IMR-90 (cell line): ENCODE measurements around the gene CSNK1D. TPM values are rescaled to one million over a fixed set of nuclear protein-coding genes. Genes with fewer than 3 reads are reported as not detected.

ENCODE experiments used
- ATAC-seq: fragments of 200-7000 bp; cut with Tn5 transposase; 2 replicates; pipeline ENCODE4 v1.9.1; 2020; ENCODE audit warnings: low read depth, mild to moderate bottlenecking, moderate library complexity
- BruUV-seq: library from RNA; stranded (reverse); fragments of 400-500 nt; replicated peaks from 2 replicates; lab custom pipeline; 2021; lab: Mats Ljungman, UMichigan
- CTCF ChIA-PET: fragments of 300-600 bp; formaldehyde crosslinking; extraction: SDS; loops from one replicate; lab custom pipeline; 2021; ENCODE audit warnings: antibody characterized with exemption; lab: Yijun Ruan, JAX
- POLR2A ChIA-PET: fragments of 300-600 bp; sonication (Branson Sonifier 250); formaldehyde crosslinking; loops from one replicate; lab custom pipeline; 2022; ENCODE audit warnings: antibody characterized with exemption; ENCODE audit not compliant: unreplicated experiment; lab: Charles Lee
- DNase-seq: peaks from one replicate; pipeline ENCODE4 v3.0.0; 2013
- H2AFZ ChIP-seq: replicated peaks from 2 replicates; pipeline ENCODE3; 2013; ENCODE audit warnings: low read length, mild to moderate bottlenecking; ENCODE audit not compliant: poor library complexity
- H2AK5ac ChIP-seq: 2 replicates; pipeline ENCODE4 v1.6.1; 2013; ENCODE audit warnings: low read depth, low read length, inconsistent platforms
- H2AK9ac ChIP-seq: replicated peaks from 2 replicates; pipeline ENCODE3; 2013; ENCODE audit warnings: mild to moderate bottlenecking, low read depth, low read length, moderate library complexity; ENCODE audit not compliant: poor library complexity
- H2BK120ac ChIP-seq: 2 replicates; pipeline ENCODE4 v1.6.1; 2013; ENCODE audit warnings: low read depth, low read length, inconsistent platforms
- H2BK15ac ChIP-seq: 3 replicates; pipeline ENCODE4 v1.6.1; 2013; ENCODE audit warnings: low read depth, low read length, inconsistent platforms
- H2BK20ac ChIP-seq: 2 replicates; pipeline ENCODE4 v1.6.1; 2013; ENCODE audit warnings: low read depth, mild to moderate bottlenecking, inconsistent platforms, low read length, moderate library complexity
- H2BK5ac ChIP-seq: 2 replicates; pipeline ENCODE4 v1.6.1; 2013; ENCODE audit warnings: mild to moderate bottlenecking, low read depth, low read length, inconsistent platforms; ENCODE audit not compliant: poor library complexity, severe bottlenecking
- H3K14ac ChIP-seq: replicated peaks from 2 replicates; pipeline ENCODE4 v1.6.1; 2013; ENCODE audit warnings: low read depth, low read length, inconsistent platforms
- H3K18ac ChIP-seq: 2 replicates; pipeline ENCODE4 v1.6.1; 2013; ENCODE audit warnings: low read depth, low read length, control low read depth
- H3K23ac ChIP-seq: 2 replicates; pipeline ENCODE4 v1.6.1; 2013; ENCODE audit warnings: low read depth, low read length, inconsistent platforms
- H3K27ac ChIP-seq: 2 replicates; pipeline ENCODE4 v1.5.1; 2013; ENCODE audit warnings: mild to moderate bottlenecking, control low read depth, low read length; ENCODE audit not compliant: insufficient read depth
- H3K27me3 ChIP-seq: 2 replicates; pipeline ENCODE4 v1.6.1; 2013; ENCODE audit warnings: low read length; ENCODE audit not compliant: control insufficient read depth, insufficient read depth
- H3K36me3 ChIP-seq: 2 replicates; pipeline ENCODE4 v1.6.1; 2013; ENCODE audit warnings: low read length, mixed read lengths; ENCODE audit not compliant: control insufficient read depth, insufficient read depth
- H3K4ac ChIP-seq: 2 replicates; pipeline ENCODE4 v1.6.1; 2013; ENCODE audit warnings: low read depth, low read length, inconsistent platforms
- H3K4me1 ChIP-seq: 2 replicates; pipeline ENCODE4 v1.6.1; 2013; ENCODE audit warnings: low read length, mixed read lengths; ENCODE audit not compliant: control insufficient read depth, insufficient read depth
- H3K4me2 ChIP-seq: 2 replicates; pipeline ENCODE4 v1.6.1; 2013; ENCODE audit warnings: low read depth, mild to moderate bottlenecking, control low read depth, low read length, moderate library complexity
- H3K4me3 ChIP-seq: 2 replicates; pipeline ENCODE4 v1.5.1; 2013; ENCODE audit warnings: low read depth, mild to moderate bottlenecking, control low read depth, low read length, moderate library complexity; ENCODE audit not compliant: insufficient read depth
- H3K56ac ChIP-seq: 2 replicates; pipeline ENCODE4 v1.6.1; 2013; ENCODE audit warnings: low read length, inconsistent platforms; ENCODE audit not compliant: insufficient read depth; ENCODE audit errors: extremely low read depth
- H3K79me1 ChIP-seq, 2 experiments: 2 replicates each; pipeline ENCODE4 v1.6.1; 2013; ENCODE audit warnings: low read length in 2 of 2, inconsistent platforms in 1 of 2, low read depth in 1 of 2
- H3K9ac ChIP-seq: 2 replicates; pipeline ENCODE4 v1.6.1; 2013; ENCODE audit warnings: low read depth, low read length, control low read depth
- H3K9me1 ChIP-seq: 2 replicates; pipeline ENCODE4 v1.6.1; 2013; ENCODE audit warnings: low read length, inconsistent platforms; ENCODE audit not compliant: insufficient read depth
- H3K9me3 ChIP-seq: 2 replicates; pipeline ENCODE4 v1.6.1; 2013; ENCODE audit warnings: low read length; ENCODE audit not compliant: control insufficient read depth, insufficient read depth
- H4K20me1 ChIP-seq: 2 replicates; pipeline ENCODE4 v1.6.1; 2013; ENCODE audit warnings: low read length, inconsistent platforms; ENCODE audit not compliant: insufficient read depth
- H4K5ac ChIP-seq: 2 replicates; pipeline ENCODE4 v1.6.1; 2013; ENCODE audit warnings: mild to moderate bottlenecking, low read depth, low read length, control low read depth
- H4K8ac ChIP-seq, 2 experiments: 2 replicates each; pipeline ENCODE4 v1.6.1; 2013; ENCODE audit warnings: low read depth in 2 of 2, low read length in 2 of 2, control low read depth in 1 of 2, inconsistent platforms in 1 of 2
- H4K91ac ChIP-seq: 2 replicates; pipeline ENCODE4 v1.6.1; 2013; ENCODE audit warnings: low read depth, low read length, inconsistent platforms; ENCODE audit not compliant: insufficient read depth
- BHLHE40 ChIP-seq: fragments of 150-350 bp; IDR thresholded peaks from 2 replicates; pipeline ENCODE4 v1.6.1; 2016; ENCODE audit warnings: mild to moderate bottlenecking, low read depth, low read length
- CEBPB ChIP-seq: IDR thresholded peaks from 2 replicates; pipeline ENCODE4 v1.6.1; 2012; ENCODE audit warnings: low read depth, low read length, improper control_type of control experiment
- CHD1 ChIP-seq: IDR thresholded peaks from 2 replicates; pipeline ENCODE4 v1.6.1; 2012; ENCODE audit warnings: low read depth, low read length, improper control_type of control experiment
- CTCF ChIP-seq: conservative IDR thresholded peaks from 2 replicates; pipeline ENCODE4 v1.5.1; 2012; ENCODE audit warnings: mild to moderate bottlenecking, low read depth, low read length, improper control_type of control experiment
- ELK1 ChIP-seq: fragments of 150-350 bp; IDR thresholded peaks from 2 replicates; pipeline ENCODE4 v1.6.1; 2016; ENCODE audit warnings: low read depth, mild to moderate bottlenecking, low read length, moderate library complexity, borderline replicate concordance
- FOS ChIP-seq: fragments of 150-350 bp; IDR thresholded peaks from 2 replicates; pipeline ENCODE4 v1.6.1; 2016; ENCODE audit warnings: low read depth, low read length
- MAFK ChIP-seq: IDR thresholded peaks from 2 replicates; pipeline ENCODE4 v1.6.1; 2012; ENCODE audit warnings: low read depth, low read length, improper control_type of control experiment
- MAZ ChIP-seq: IDR thresholded peaks from 2 replicates; pipeline ENCODE4 v1.6.1; 2012; ENCODE audit warnings: low read depth, mild to moderate bottlenecking, low read length, improper control_type of control experiment, moderate library complexity, borderline replicate concordance
- MXI1 ChIP-seq: IDR thresholded peaks from 2 replicates; pipeline ENCODE4 v1.6.1; 2012; ENCODE audit warnings: low read depth, mild to moderate bottlenecking, low read length, moderate library complexity, borderline replicate concordance
- NFE2L2 ChIP-seq: fragments of 150-350 bp; IDR thresholded peaks from 2 replicates; pipeline ENCODE4 v1.6.1; 2016; ENCODE audit warnings: low read depth, mild to moderate bottlenecking, low read length
- POLR2A ChIP-seq: IDR thresholded peaks from 2 replicates; pipeline ENCODE4 v1.6.1; 2012; ENCODE audit warnings: mild to moderate bottlenecking, low read depth, low read length
- RAD21 ChIP-seq: IDR thresholded peaks from 2 replicates; pipeline ENCODE4 v1.6.1; 2012; ENCODE audit warnings: low read length, improper control_type of control experiment
- RCOR1 ChIP-seq: IDR thresholded peaks from 2 replicates; pipeline ENCODE4 v1.6.1; 2012; ENCODE audit warnings: mild to moderate bottlenecking, low read length, improper control_type of control experiment; ENCODE audit not compliant: insufficient replicate concordance
- RFX5 ChIP-seq: IDR thresholded peaks from 2 replicates; pipeline ENCODE4 v1.8.0; 2012; ENCODE audit warnings: low read depth, mild to moderate bottlenecking, low read length, moderate library complexity
- USF2 ChIP-seq: fragments of 150-350 bp; IDR thresholded peaks from 2 replicates; pipeline ENCODE4 v1.6.1; 2017; ENCODE audit warnings: mild to moderate bottlenecking, antibody characterized with exemption, low read length, low read depth
- whole genome bisulfite sequencing, 2 experiments: methylation state at CpG; one replicate each; pipeline versions ENCODE4 v1.1.5 to v1.1.7; 2013; ENCODE audit warnings: missing lambda C conversion rate in 2 of 2; ENCODE audit not compliant: insufficient read length in 1 of 2; ENCODE audit errors: extremely low coverage in 2 of 2; 5-methylcytosine and 5-hydroxymethylcytosine counted together
- dilution Hi-C: fragments of 300-500 bp; cut with HindIII; formaldehyde crosslinking; loops from one replicate; pipeline ENCODE4 v1.14.3; 2018; ENCODE audit warnings: low sequenced_read_pairs; ENCODE audit not compliant: unreplicated experiment
- in situ Hi-C: fragments of 300-500 bp; cut with MboI; formaldehyde crosslinking; loops from 3 replicates; pipeline ENCODE4 v1.14.3; 2019; ENCODE audit warnings: low sequenced_read_pairs, inconsistent platforms, mixed read lengths
- intact Hi-C: fragments of 100-400 bp; cut with micrococcal nuclease; formaldehyde crosslinking; loops from 2 replicates; pipeline ENCODE4 v1.10.0; 2022
- polyA plus RNA-seq, 3 experiments: library from polyadenylated mRNA; depleted of rRNA; stranded (reverse); fragments of >200 nt; gene quantifications; 2 replicates each; pipeline ENCODE4 v1.2.3, GENCODE V29; 2012; ENCODE audit warnings: low replicate concordance in 1 of 3
- total RNA-seq: library from RNA; depleted of rRNA; stranded (reverse); fragments of >200 nt; gene quantifications from 2 replicates; pipeline ENCODE4 v1.2.3, GENCODE V29; 2012

Gene CSNK1D
- total and polyA plus RNA-seq, 2 of the 4 experiments (the other 2 are of a cell fraction), result 47.1 to 186 TPM

GRCh38 chr17:82283208-82283749 lies 9.8 kb upstream of the CSNK1D start:
- peak overlapping the region; percentile 96 for H2AK5ac ChIP-seq
- H3K4me1 ChIP-seq, result peaks cover 29% of the 10 kb centered on the region
- ChIA-PET CTCF (no interaction called here), POLR2A (no interaction called here)
- in situ Hi-C loops, result no loop called here
- H4K5ac ChIP-seq, result peak overlapping the region; percentile 10; the same call in 1 of the 2 replicates
- peak overlapping the region; percentile 31; the same call in 1 of the 2 replicates for H3K14ac ChIP-seq
- peak overlapping the region; percentile 57 for H3K4ac ChIP-seq
- peak overlapping the region; percentile 23; the same call in 1 of the 2 replicates for H2BK20ac ChIP-seq
- H3K79me1 ChIP-seq, result peaks cover 0 to 18% of the 10 kb centered on the region in 2 experiments; a peak in 2 of 4 replicates
- H3K9me1 ChIP-seq, result peaks cover 33% of the 10 kb centered on the region
- peak overlapping the region; percentile 19 for H3K4me2 ChIP-seq
- peak overlapping the region; percentile 3; the same call in 1 of the 3 replicates for H2BK15ac ChIP-seq
- intact Hi-C loops, result no loop called here
- peak overlapping the region; percentile 33 for H2BK5ac ChIP-seq
- dilution Hi-C loops, result no loop called here
- ATAC-seq, result peak; percentile 80
- 3% methylated on average over 9 of the region's 13 CpGs; no CpG with 5 or more reads in 1 of the 2 experiments for WGBS, 2 experiments
- no peak overlapping the region for H3K27ac ChIP-seq
- no peak overlapping the region for H3K56ac ChIP-seq
- H3K4me3 ChIP-seq, result no peak overlapping the region
- no TSS peak for BruUV-seq
- H2AK9ac ChIP-seq, result peak overlapping the region; percentile 8
- H4K91ac ChIP-seq, result peak overlapping the region; percentile 10; the same call in 1 of the 2 replicates
- H3K23ac ChIP-seq, result no peak overlapping the region
- peak overlapping the region; percentile 66 for H3K18ac ChIP-seq
- H2BK120ac ChIP-seq, result peak overlapping the region; percentile 57
- peak overlapping the region in 1 of 2 experiments; percentile 31; a peak in 1 of 4 replicates for H4K8ac ChIP-seq
- H2AFZ ChIP-seq, result peak overlapping the region; percentile 48
- peaks cover 4% of the 10 kb centered on the region; the same call in 1 of the 2 replicates for H4K20me1 ChIP-seq
- DNase-seq, result peak; percentile 93
- no peak overlapping the region for H3K9ac ChIP-seq
- H3K9me3 ChIP-seq, result no peaks in the 10 kb centered on the region
- no peaks in the 10 kb centered on the region for H3K27me3 ChIP-seq
- H3K36me3 ChIP-seq, result no peaks in the 10 kb centered on the region; the same call in 1 of the 2 replicates
- 0 out of 2 replicates have a peak, but pooled peaks have one; percentile 56 for TF ChIP-seq MXI1
- no peak for TF ChIP-seq ELK1
- TF ChIP-seq MAZ, result peak; percentile 14; the same call in 1 of the 2 replicates
- TF ChIP-seq MAFK, result no peak
- peak; percentile 48; the same call in 1 of the 2 replicates for TF ChIP-seq POLR2A
- TF ChIP-seq CHD1, result no peak
- TF ChIP-seq BHLHE40, result peak; percentile 83
- TF ChIP-seq CEBPB, result no peak
- no peak for TF ChIP-seq CTCF
- TF ChIP-seq FOS, result peak; percentile 99
- no peak for TF ChIP-seq RFX5
- TF ChIP-seq RAD21, result no peak
- peak; percentile 28; the same call in 1 of the 2 replicates for TF ChIP-seq USF2
- peak; percentile 78 for TF ChIP-seq RCOR1
- TF ChIP-seq NFE2L2, result peak; percentile 63; the same call in 1 of the 2 replicates
